Nephron (organoid): ENCODE data around the gene CXCL9.

Source experiments
- H3K27ac Mint-ChIP-seq, 3 experiments: 2 replicates each; pipeline ENCODE4 v1.8.0; 2020; ENCODE audit warnings: mixed read lengths in 3 of 3, mild to moderate bottlenecking in 2 of 3, moderate library complexity in 1 of 3
- H3K27me3 Mint-ChIP-seq: 2 replicates; pipeline ENCODE4 v1.8.0; 2021; ENCODE audit warnings: low read depth, mild to moderate bottlenecking, moderate library complexity, mixed read lengths
- H3K36me3 Mint-ChIP-seq: 2 replicates; pipeline ENCODE4 v1.8.0; 2020; ENCODE audit warnings: low read depth, mixed read lengths
- H3K4me1 Mint-ChIP-seq: 2 replicates; pipeline ENCODE4 v1.8.0; 2020; ENCODE audit warnings: mixed read lengths
- H3K4me3 Mint-ChIP-seq, 3 experiments: 2 replicates each; pipeline ENCODE4 v1.8.0; 2020; ENCODE audit warnings: mild to moderate bottlenecking in 3 of 3, mixed read lengths in 3 of 3, moderate library complexity in 2 of 3
- H3K9me3 Mint-ChIP-seq: 2 replicates; pipeline ENCODE4 v1.8.0; 2020; ENCODE audit warnings: mixed read lengths
- CTCF ChIP-seq, 3 experiments: fragments of 200-600 bp; sonication (generic); IDR thresholded peaks; one replicate each; pipeline ENCODE4 v1.5.0; 2021; ENCODE audit warnings: antibody characterized with exemption in 3 of 3; ENCODE audit not compliant: unreplicated experiment in 3 of 3

Gene CXCL9

GRCh38 chr4:75953509-75953908 lies 53.8 kb downstream of the CXCL9 start:
- Mint-ChIP-seq H3K4me1 (no peaks in the 10 kb centered on the region), H3K27ac (no peak overlapping the region), H3K4me3 (no peak overlapping the region), H3K27me3 (no peaks in the 10 kb centered on the region), H3K36me3 (peaks cover 75% of the 10 kb centered on the region), H3K9me3 (no peaks in the 10 kb centered on the region)
- no peak for TF ChIP-seq CTCF (IDR thresholded peaks at IDR 0.05; ENCODE audit: unreplicated experiment in 3 of 3)
